Measurements from ENCODE around the gene FARSA. TPM values are rescaled to one million over a fixed set of nuclear protein-coding genes. Genes with fewer than 3 reads are reported as not detected.
"Not testable (repeated sequence)": the region's sequence is repeated elsewhere in the genome, so short reads cannot be mapped to it uniquely, and the experiment has no call there.

Gene FARSA
- total RNA-seq = 41.0 and 47.8 TPM in 2 replicates

DNA sequence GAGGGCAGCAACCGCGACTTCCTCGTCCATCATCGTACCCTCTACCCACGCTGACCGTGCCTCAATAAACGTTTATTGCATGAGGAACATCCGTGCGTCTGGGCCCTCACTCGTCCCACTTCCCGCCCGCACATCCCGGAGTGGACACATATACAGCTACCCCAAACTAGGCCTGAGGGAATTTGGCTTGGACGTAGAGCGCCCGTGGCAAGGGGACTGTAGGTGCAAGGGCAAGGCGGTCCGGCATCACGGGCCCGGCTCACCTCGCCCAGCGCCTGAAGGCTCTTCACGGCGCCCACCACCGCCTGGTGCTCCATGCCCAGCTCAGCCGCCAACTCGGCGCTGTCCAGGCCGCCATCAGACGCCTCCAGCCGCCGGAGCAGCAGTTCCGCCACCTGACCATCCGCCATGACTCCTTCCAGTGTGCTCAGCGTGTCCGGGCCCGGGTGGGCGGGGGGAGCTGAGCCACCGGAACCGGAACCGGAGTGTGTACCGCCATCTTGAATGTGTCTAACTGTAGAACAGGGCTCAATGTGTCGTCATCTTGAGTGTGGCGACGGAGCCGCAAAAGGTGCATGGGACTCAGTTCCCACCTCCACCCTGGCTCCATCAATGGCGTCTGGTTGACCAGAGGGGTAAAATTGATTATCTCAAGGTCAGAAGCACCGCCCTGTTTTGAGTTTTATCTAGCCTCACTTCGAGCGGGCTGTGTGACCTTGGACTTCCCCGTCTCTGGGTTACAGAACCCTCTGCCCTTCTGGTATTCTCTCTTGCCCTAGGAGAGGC lies at the start of gene FARSA:
TSS of gene FARSA (minus strand) at position 425 of the 786 bp plus-strand sequence. CDS start at position 410, 15 bp downstream.
- H4K20me1 ChIP-seq (ENCODE audit: insufficient read depth, low read length) = peaks cover 14% of the 10 kb centered on the region
- peaks cover 41% of the 10 kb centered on the region for H3K79me2 ChIP-seq (ENCODE audit: insufficient read depth, low read length)
- peaks cover 18% of the 10 kb centered on the region for H3K4me1 ChIP-seq (ENCODE audit: insufficient read depth, low read length)
- H3K4me3 ChIP-seq (ENCODE audit: insufficient read depth, low read length) = peak within 1 kb of the TSS; percentile 98
- peaks cover 17% of the 10 kb centered on the region for H3K36me3 ChIP-seq (ENCODE audit: insufficient read depth, low read length)
- H3K9me3 ChIP-seq (ENCODE audit: low read depth, low read length) = no peaks in the 10 kb centered on the region
- no peaks in the 10 kb centered on the region for H3K27me3 ChIP-seq (ENCODE audit: insufficient read depth, low read length)
- peak; percentile 97 for DNase-seq (ENCODE audit: insufficient read length, low spot score, missing footprints)
- peak within 1 kb of the TSS; percentile 98 for H2AFZ ChIP-seq (ENCODE audit: low read length)
- peak within 1 kb of the TSS; percentile 99 for H3K4me2 ChIP-seq (ENCODE audit: insufficient read depth, low read length)
- TF ChIP-seq, protein P1, sequence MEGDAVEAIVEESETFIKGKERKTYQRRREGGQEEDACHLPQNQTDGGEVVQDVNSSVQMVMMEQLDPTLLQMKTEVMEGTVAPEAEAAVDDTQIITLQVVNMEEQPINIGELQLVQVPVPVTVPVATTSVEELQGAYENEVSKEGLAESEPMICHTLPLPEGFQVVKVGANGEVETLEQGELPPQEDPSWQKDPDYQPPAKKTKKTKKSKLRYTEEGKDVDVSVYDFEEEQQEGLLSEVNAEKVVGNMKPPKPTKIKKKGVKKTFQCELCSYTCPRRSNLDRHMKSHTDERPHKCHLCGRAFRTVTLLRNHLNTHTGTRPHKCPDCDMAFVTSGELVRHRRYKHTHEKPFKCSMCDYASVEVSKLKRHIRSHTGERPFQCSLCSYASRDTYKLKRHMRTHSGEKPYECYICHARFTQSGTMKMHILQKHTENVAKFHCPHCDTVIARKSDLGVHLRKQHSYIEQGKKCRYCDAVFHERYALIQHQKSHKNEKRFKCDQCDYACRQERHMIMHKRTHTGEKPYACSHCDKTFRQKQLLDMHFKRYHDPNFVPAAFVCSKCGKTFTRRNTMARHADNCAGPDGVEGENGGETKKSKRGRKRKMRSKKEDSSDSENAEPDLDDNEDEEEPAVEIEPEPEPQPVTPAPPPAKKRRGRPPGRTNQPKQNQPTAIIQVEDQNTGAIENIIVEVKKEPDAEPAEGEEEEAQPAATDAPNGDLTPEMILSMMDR (IDR thresholded peaks at IDR 0.05; ENCODE audit: extremely low read depth, low read depth, low read length) = no peak
- peak within 1 kb of the TSS; percentile 83 for H3K27ac ChIP-seq (ENCODE audit: low read depth, low read length)

GRCh38 chr19:12983091-12983490 lies 49.6 kb upstream of the FARSA start:
- H3K79me2 ChIP-seq (ENCODE audit: insufficient read depth, low read length) = no peaks in the 10 kb centered on the region
- H3K27ac ChIP-seq (ENCODE audit: low read depth, low read length) = no peak overlapping the region
- H2AFZ ChIP-seq (ENCODE audit: low read length) = peak overlapping the region; percentile 92
- no peaks in the 10 kb centered on the region for H3K36me3 ChIP-seq (ENCODE audit: insufficient read depth, low read length)
- peaks cover 16% of the 10 kb centered on the region for H3K4me1 ChIP-seq (ENCODE audit: insufficient read depth, low read length)
- H3K27me3 ChIP-seq (ENCODE audit: insufficient read depth, low read length) = peaks cover 4% of the 10 kb centered on the region
- no peaks in the 10 kb centered on the region for H3K9me3 ChIP-seq (ENCODE audit: low read depth, low read length)
- peak overlapping the region; percentile 79 for H3K4me2 ChIP-seq (ENCODE audit: insufficient read depth, low read length)
- no peak for DNase-seq (ENCODE audit: insufficient read length, low spot score, missing footprints)
- H3K4me3 ChIP-seq (ENCODE audit: insufficient read depth, low read length) = peak overlapping the region; percentile 68
- TF ChIP-seq, protein P1 (IDR thresholded peaks at IDR 0.05; ENCODE audit: extremely low read depth, low read depth, low read length) = no peak
- no peaks in the 10 kb centered on the region for H4K20me1 ChIP-seq (ENCODE audit: insufficient read depth, low read length)

GRCh38 chr19:12982648-12983047 lies 49.1 kb upstream of the FARSA start:
- no peak for DNase-seq (ENCODE audit: insufficient read length, low spot score, missing footprints)
- no peak overlapping the region for H3K27ac ChIP-seq (ENCODE audit: low read depth, low read length)
- H3K4me2 ChIP-seq (ENCODE audit: insufficient read depth, low read length) = no peak overlapping the region
- H3K4me3 ChIP-seq (ENCODE audit: insufficient read depth, low read length) = no peak overlapping the region
- no peak overlapping the region for H2AFZ ChIP-seq (ENCODE audit: low read length)
- TF ChIP-seq, protein P1 (IDR thresholded peaks at IDR 0.05; ENCODE audit: extremely low read depth, low read depth, low read length) = no peak
- H3K36me3 ChIP-seq (ENCODE audit: insufficient read depth, low read length) = no peaks in the 10 kb centered on the region
- H4K20me1 ChIP-seq (ENCODE audit: insufficient read depth, low read length) = no peaks in the 10 kb centered on the region
- no peaks in the 10 kb centered on the region for H3K9me3 ChIP-seq (ENCODE audit: low read depth, low read length)
- peaks cover 16% of the 10 kb centered on the region for H3K4me1 ChIP-seq (ENCODE audit: insufficient read depth, low read length)
- H3K79me2 ChIP-seq (ENCODE audit: insufficient read depth, low read length) = no peaks in the 10 kb centered on the region
- H3K27me3 ChIP-seq (ENCODE audit: insufficient read depth, low read length) = peaks cover 4% of the 10 kb centered on the region

- Histone ChIP-seq H2AFZ (ENCODE audit: low read length) (no peak overlapping the region), H3K4me2 (ENCODE audit: insufficient read depth, low read length) (no peak overlapping the region), H3K27ac (ENCODE audit: low read depth, low read length) (no peak overlapping the region), H3K4me1 (ENCODE audit: insufficient read depth, low read length) (peaks cover 11% of the 10 kb centered on the region), H3K79me2 (ENCODE audit: insufficient read depth, low read length) (no peaks in the 10 kb centered on the region), H4K20me1 (ENCODE audit: insufficient read depth, low read length) (no peaks in the 10 kb centered on the region), H3K27me3 (ENCODE audit: insufficient read depth, low read length) (peaks cover 4% of the 10 kb centered on the region), H3K9me3 (ENCODE audit: low read depth, low read length) (no peaks in the 10 kb centered on the region), H3K4me3 (ENCODE audit: insufficient read depth, low read length) (no peak overlapping the region), H3K36me3 (ENCODE audit: insufficient read depth, low read length) (no peaks in the 10 kb centered on the region)
- TF ChIP-seq, protein P1 (IDR thresholded peaks at IDR 0.05; ENCODE audit: extremely low read depth, low read depth, low read length) = no peak
- DNase-seq (ENCODE audit: insufficient read length, low spot score, missing footprints) = peak; percentile 83
Measured at GRCh38 chr19:12979974-12980373, 46.5 kb upstream of the FARSA start.

- not testable (repeated sequence) for H4K20me1 ChIP-seq (ENCODE audit: insufficient read depth, low read length); H3K4me1 ChIP-seq (ENCODE audit: insufficient read depth, low read length); H3K27me3 ChIP-seq (ENCODE audit: insufficient read depth, low read length); H3K9me3 ChIP-seq (ENCODE audit: low read depth, low read length); H3K79me2 ChIP-seq (ENCODE audit: insufficient read depth, low read length); DNase-seq (ENCODE audit: insufficient read length, low spot score, missing footprints); H3K4me3 ChIP-seq (ENCODE audit: insufficient read depth, low read length); H2AFZ ChIP-seq (ENCODE audit: low read length); H3K36me3 ChIP-seq (ENCODE audit: insufficient read depth, low read length); H3K4me2 ChIP-seq (ENCODE audit: insufficient read depth, low read length); H3K27ac ChIP-seq (ENCODE audit: low read depth, low read length)
Measured at GRCh38 chr19:12976109-12976508, 42.6 kb upstream of the FARSA start.

All from osteoblast (primary cell).